GM12891 (cell line): ENCODE measurements around the gene CSRP1.

Experiments used
- PAX5 ChIP-seq: IDR thresholded peaks from 2 replicates; pipeline ENCODE4 v1.6.1; 2011; ENCODE audit warnings: low read length, moderate library complexity, mild to moderate bottlenecking; ENCODE audit not compliant: insufficient read depth, severe bottlenecking
- POLR2A ChIP-seq: IDR thresholded peaks from 2 replicates; pipeline ENCODE4 v1.6.1; 2011; ENCODE audit warnings: low read depth, low read length, control low read depth
- POLR2AphosphoS5 ChIP-seq: IDR thresholded peaks from 2 replicates; pipeline ENCODE4 v1.6.1; 2011; ENCODE audit warnings: low read depth, low read length, control low read depth
- POU2F2 ChIP-seq: IDR thresholded peaks from 2 replicates; pipeline ENCODE4 v1.6.1; 2011; ENCODE audit warnings: low read depth, mild to moderate bottlenecking, control low read depth, low read length, moderate library complexity
- SPI1 ChIP-seq: IDR thresholded peaks from 2 replicates; pipeline ENCODE4 v1.6.1; 2011; ENCODE audit warnings: low read depth, low read length, control low read depth
- TAF1 ChIP-seq: IDR thresholded peaks from 2 replicates; pipeline ENCODE4 v1.6.1; 2011; ENCODE audit warnings: low read depth, low read length, control low read depth

- TF ChIP-seq POLR2A (no peak), PAX5 (no peak), TAF1 (no peak), POLR2AphosphoS5 (no peak), SPI1 (no peak), POU2F2 (no peak)
Observed at GRCh38 chr1:201515062-201515750, 8.3 kb upstream of the CSRP1 start.
